Neural crest cell (in vitro differentiated cells): Measurements from ENCODE around the gene DUSP16. TPM values are rescaled to one million over a fixed set of nuclear protein-coding genes. Genes with fewer than 3 reads are reported as not detected.

Source experiments
- DNase-seq: peaks from one replicate; pipeline ENCODE4 v3.0.0; 2021; ENCODE audit warnings: low read depth, mixed read lengths, low spot score
- H3K27ac Mint-ChIP-seq: one replicate; pipeline ENCODE4 v1.8.0; 2021; ENCODE audit warnings: mild to moderate bottlenecking, mixed read lengths; ENCODE audit not compliant: unreplicated experiment
- H3K27me3 Mint-ChIP-seq: 2 replicates; pipeline ENCODE4 v1.8.0; 2021; ENCODE audit warnings: low read depth, mild to moderate bottlenecking, mixed read lengths
- H3K36me3 Mint-ChIP-seq: 2 replicates; pipeline ENCODE4 v1.8.0; 2021; ENCODE audit warnings: low read depth, mild to moderate bottlenecking, mixed read lengths
- H3K4me1 Mint-ChIP-seq: 2 replicates; pipeline ENCODE4 v1.8.0; 2021; ENCODE audit warnings: mixed read lengths
- H3K4me3 Mint-ChIP-seq: one replicate; pipeline ENCODE4 v1.8.0; 2021; ENCODE audit warnings: mild to moderate bottlenecking, mixed read lengths
- H3K9me3 Mint-ChIP-seq: 2 replicates; pipeline ENCODE4 v1.8.0; 2021; ENCODE audit warnings: mixed read lengths
- CTCF ChIP-seq: fragments of 200-600 bp; sonication (generic); conservative IDR thresholded peaks from 2 replicates; pipeline ENCODE4 v1.5.0; 2021; ENCODE audit warnings: antibody characterized with exemption, mild to moderate bottlenecking
- total RNA-seq: library from RNA; stranded (reverse); gene quantifications from 2 replicates; pipeline ENCODE4 v1.2.1, GENCODE V29; 2021

The DUSP16 gene
- total RNA-seq, 1 donor from 2014 or later = 30.8 TPM

DNA sequence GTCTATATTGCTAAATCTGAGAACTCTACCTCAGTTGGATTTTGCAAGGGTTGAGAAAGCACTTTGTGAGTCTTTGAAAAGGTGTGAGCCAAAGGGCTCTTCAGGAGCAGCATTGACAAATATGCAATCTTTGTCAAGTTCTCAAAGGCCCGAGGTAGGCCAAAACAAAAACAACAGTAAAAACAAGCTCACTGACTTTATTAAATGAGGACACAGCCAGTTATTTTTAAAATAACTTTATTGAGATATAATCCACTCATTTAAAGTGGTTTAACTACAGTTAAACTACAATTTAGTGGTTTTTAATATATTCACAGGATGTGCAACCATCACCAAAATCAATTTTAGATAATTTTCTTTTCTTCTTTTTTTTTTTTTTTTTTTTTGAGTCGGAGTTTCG lies 47.0 kb upstream of the DUSP16 start:
- H3K4me1 Mint-ChIP-seq = peaks cover 29% of the 10 kb centered on the region
- H3K9me3 Mint-ChIP-seq = no peaks in the 10 kb centered on the region
- no peak for TF ChIP-seq CTCF
- peaks cover 3% of the 10 kb centered on the region for H3K36me3 Mint-ChIP-seq
- H3K27ac Mint-ChIP-seq = no peak overlapping the region
- no peaks in the 10 kb centered on the region for H3K27me3 Mint-ChIP-seq
- peak overlapping the region; percentile 41 for H3K4me3 Mint-ChIP-seq
- DNase-seq = no peak

DNA sequence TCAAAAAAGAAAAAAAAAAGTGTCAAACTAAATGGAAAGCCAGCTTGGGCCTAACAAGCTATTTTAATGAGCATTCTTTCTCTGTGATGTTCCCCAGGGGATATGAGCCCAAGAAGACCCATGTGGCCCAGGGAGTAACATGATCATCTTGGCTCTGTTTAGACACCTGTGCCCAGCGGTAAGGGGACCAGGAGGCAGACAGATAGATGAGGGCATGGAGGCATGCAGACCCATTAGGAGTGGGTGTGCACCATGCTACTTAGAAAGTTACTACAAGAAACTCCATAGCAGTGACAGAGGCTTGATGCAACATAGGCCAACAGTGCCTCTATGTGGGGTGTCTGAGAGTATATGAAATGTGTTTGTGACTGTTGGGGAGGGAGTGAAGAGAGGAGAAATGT lies 45.9 kb upstream of the DUSP16 start:
- peaks cover 22% of the 10 kb centered on the region for H3K4me1 Mint-ChIP-seq
- H3K27me3 Mint-ChIP-seq = no peaks in the 10 kb centered on the region
- DNase-seq = no peak
- H3K9me3 Mint-ChIP-seq = no peaks in the 10 kb centered on the region
- TF ChIP-seq CTCF = no peak
- no peak overlapping the region for H3K27ac Mint-ChIP-seq
- peaks cover 1% of the 10 kb centered on the region for H3K36me3 Mint-ChIP-seq
- H3K4me3 Mint-ChIP-seq = peak overlapping the region; percentile 45

DNA sequence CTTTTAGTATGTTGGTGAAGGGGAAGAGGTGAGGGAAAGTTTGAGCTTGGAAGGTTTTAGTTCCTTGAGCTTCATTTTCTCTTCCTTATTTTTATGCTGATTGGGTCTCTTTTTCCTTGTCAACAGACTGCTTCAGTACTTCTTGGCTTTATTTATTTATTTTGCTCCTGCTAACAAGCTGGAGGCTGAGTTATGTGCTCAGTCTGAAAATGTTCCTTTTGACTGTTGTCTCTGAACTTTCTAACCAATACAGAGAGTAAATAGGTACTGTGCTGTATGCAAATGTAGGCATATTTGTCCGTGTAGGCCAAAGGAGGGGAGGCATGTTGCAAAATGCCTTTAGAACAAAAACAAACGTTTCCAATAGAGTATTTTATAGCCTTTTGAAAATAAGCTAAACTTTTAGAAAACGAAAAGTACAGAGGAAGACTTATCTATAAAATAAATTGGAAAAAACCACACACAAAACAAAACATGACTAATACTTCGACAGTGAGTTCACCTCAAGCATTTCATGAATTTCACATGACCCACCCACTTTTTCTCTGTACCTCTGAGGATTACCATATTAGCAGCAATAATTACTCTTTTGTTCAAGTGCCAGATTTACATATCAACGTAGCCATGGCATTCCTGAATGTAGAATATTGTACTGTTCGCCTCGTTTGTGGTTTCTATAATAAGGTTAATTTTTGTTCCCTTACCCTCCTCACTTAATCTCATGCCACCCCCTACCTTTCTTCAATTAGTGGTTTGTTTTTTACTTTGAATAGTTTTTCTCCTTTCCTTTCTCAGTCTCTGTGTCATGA lies 44.3 kb upstream of the DUSP16 start:
- no peaks in the 10 kb centered on the region for H3K9me3 Mint-ChIP-seq
- peaks cover 9% of the 10 kb centered on the region for H3K4me1 Mint-ChIP-seq
- no peak overlapping the region for H3K27ac Mint-ChIP-seq
- no peak for TF ChIP-seq CTCF
- H3K36me3 Mint-ChIP-seq = no peaks in the 10 kb centered on the region
- H3K27me3 Mint-ChIP-seq = no peaks in the 10 kb centered on the region
- no peak overlapping the region for H3K4me3 Mint-ChIP-seq
- DNase-seq = no peak

DNA sequence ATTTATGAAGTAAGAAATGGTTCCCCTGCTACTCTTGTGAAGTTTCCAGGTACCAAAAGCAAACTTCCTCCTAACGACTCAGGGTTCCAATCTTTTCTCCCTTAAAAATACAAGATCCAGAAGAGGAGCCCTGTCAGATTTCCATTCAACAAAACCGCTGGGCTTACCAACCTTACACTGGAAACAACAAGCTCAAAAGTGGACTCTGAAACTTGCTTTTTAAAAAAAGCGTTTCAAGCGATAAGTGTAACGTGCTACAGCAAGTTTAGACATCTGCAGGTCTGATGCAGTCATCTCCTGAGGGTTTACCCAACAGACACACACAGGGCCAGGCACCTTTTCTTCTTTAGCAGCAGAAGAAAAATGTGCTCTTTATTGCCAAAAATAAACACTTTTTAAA lies 42.1 kb upstream of the DUSP16 start:
- DNase-seq = no peak
- TF ChIP-seq CTCF = no peak
- Mint-ChIP-seq H3K36me3 (no peaks in the 10 kb centered on the region), H3K4me1 (no peaks in the 10 kb centered on the region), H3K4me3 (no peak overlapping the region), H3K27me3 (no peaks in the 10 kb centered on the region), H3K27ac (no peak overlapping the region), H3K9me3 (no peaks in the 10 kb centered on the region)

- Mint-ChIP-seq H3K27ac (no peak overlapping the region), H3K36me3 (no peaks in the 10 kb centered on the region)
- no peak for TF ChIP-seq CTCF
These were observed 38.0 kb upstream of the DUSP16 start for GRCh38 chr12:12600659-12601058.

More at GRCh38 chr12:12600659-12601058, 38.0 kb upstream of the DUSP16 start:
- Mint-ChIP-seq H3K27me3 (no peaks in the 10 kb centered on the region), H3K4me3 (no peak overlapping the region), H3K4me1 (no peaks in the 10 kb centered on the region), H3K9me3 (no peaks in the 10 kb centered on the region)
- no peak for DNase-seq
